GM21737 (cell line): ENCODE data around the gene NUP188.

Experiments
- ATAC-seq: cut with Tn5 transposase; IDR thresholded peaks from one replicate; pipeline ENCODE4 v1.9.1; 2021; ENCODE audit warnings: mild to moderate bottlenecking, moderate library complexity; ENCODE audit not compliant: unreplicated experiment

NUP188 gene

GRCh38 chr9:128916204-128916603 lies 31.3 kb upstream of the NUP188 start:
- ATAC-seq: no peak

DNA sequence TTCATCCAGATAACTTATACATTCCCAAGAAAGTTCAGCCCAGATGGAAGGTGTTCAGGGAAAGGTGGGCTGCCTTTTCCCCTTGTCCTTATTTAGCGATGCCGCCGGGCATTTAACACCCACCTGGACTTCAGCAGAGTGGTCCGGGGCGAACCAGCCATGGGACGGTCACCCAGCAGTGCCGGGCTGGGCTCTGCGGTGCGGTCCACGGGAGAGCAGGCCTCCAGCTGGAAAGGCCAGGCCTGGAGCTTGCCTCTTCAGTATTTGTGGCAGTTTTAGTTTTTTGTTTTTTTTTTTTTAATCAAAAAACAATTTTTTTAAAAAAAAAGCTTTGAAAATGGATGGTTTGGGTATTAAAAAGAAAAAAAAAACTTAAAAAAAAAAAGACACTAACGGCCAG lies 30.8 kb upstream of the NUP188 start:
- no peak for ATAC-seq

DNA sequence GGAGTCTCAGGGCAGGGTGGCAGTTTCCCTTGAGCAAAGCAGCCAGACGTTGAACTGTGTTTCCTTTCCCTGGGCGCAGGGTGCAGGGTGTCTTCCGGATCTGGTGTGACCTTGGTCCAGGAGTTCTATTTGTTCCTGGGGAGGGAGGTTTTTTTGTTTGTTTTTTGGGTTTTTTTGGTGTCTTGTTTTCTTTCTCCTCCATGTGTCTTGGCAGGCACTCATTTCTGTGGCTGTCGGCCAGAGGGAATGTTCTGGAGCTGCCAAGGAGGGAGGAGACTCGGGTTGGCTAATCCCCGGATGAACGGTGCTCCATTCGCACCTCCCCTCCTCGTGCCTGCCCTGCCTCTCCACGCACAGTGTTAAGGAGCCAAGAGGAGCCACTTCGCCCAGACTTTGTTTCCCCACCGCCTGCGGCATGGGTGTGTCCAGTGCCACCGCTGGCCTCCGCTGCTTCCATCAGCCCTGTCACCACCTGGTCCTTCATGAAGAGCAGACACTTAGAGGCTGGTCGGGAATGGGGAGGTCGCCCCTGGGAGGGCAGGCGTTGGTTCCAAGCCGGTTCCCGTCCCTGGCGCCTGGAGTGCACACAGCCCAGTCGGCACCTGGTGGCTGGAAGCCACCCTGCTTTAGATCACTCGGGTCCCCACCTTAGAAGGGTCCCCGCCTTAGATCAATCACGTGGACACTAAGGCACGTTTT lies 30.2 kb upstream of the NUP188 start:
- ATAC-seq: no peak

- no peak for ATAC-seq
These were observed 28.6 kb upstream of the NUP188 start for GRCh38 chr9:128918921-128919320.

GRCh38 chr9:128919402-128920089 lies 28.0 kb upstream of the NUP188 start:
- no peak for ATAC-seq

GRCh38 chr9:128920381-128921058 lies 27.0 kb upstream of the NUP188 start, which contains the start of gene PHYHD1:
PHYHD1 (plus strand) TSS chr9:128920982; CDS start chr9:128922324, 1,342 bp downstream.
- ATAC-seq: no peak

DNA sequence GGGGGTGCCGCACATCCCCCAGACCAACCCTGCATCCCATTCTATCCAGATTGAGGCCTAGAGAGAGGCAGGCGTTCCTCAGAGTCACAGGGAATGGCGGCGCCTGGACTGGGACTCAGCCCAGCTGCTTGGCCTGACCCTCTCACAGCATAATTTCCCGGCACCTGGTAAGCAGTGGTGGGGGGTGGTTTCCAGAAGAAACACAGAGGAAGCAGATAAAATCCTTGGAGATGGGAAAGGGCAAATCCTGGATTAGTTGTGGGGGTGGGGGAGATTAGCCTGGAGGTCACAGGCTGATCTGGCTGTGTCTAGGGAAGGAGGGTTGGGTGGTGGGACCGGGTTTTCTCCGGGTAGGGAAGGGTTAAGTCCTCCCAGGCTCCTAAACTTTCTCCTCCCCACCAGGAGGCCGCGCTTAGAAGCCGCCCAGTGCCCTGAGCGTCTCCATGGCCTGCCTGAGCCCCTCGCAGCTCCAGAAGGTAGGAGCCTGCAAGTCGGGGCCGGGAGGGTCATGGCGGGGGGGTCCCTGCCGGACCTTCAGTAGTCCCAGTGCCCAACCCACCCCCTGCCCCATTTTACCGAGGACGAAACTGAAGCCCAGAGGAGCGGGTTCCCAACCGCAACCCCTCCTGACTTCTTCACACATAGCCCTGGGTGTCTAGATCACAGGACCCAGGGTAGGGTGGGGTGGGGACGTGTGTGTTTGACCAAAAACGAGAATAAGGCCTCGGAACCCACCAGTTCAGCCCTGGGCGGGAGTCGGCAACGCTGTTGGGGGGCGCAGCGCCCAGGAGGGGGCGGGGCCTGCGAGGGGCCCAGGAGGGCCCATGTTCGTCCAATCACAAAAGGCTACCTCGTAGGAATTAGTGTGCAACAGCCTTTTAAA lies 25.4 kb upstream of the NUP188 start:
- no peak for ATAC-seq

GRCh38 chr9:128923493-128923883 lies 24.0 kb upstream of the NUP188 start:
- no peak for ATAC-seq

DNA sequence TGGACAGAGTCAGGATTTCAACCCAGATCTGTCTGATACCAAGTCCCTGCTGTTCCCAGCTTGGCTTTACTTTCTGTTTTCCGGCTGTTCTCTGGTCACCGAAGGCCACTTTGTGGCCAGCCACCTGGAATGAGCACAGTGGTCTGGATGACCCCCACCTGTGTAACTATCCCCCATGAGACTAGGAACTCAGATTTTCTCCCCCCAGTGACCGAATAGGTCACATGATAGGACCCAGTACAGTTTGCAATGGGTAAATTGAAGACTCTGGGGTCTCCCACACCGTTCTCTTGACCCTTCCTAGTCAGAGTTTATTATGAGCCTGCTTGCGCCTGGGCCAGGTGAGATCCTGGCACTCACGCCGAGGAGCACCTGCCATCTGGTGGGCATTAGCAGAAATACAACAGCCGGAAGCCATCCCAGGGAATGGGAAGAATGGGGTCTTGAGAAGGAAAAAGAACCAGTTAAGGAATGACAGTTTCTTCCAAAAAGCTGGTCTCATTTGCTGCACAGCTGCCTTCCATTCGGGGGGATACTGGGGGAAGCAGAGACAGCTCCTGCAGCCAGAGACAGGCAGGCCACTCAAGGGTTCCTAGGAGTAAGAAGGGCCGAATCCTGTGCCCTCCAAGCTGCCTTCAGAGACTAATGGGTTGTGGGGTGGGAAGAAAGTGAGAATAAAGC lies 19.6 kb upstream of the NUP188 start:
- no peak for ATAC-seq

DNA sequence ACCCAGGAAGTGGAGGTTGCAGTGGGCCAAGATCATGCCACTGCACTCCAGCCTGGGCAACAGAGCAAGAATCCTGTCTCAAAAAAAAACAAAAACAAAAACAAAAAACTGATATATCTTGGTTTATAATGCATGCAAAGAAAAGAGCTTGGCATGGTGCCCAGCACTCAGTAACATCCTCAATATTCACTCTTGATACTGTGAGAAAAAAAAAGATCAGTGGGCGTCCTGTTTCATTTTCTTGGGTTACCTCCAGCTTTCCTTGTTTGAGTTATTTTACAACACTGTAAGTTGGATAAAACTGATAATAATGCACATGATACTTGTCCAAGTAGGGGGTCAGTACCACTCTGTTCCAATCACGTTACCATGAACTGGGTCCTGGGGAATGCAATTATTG lies 18.9 kb upstream of the NUP188 start:
- no peak for ATAC-seq

DNA sequence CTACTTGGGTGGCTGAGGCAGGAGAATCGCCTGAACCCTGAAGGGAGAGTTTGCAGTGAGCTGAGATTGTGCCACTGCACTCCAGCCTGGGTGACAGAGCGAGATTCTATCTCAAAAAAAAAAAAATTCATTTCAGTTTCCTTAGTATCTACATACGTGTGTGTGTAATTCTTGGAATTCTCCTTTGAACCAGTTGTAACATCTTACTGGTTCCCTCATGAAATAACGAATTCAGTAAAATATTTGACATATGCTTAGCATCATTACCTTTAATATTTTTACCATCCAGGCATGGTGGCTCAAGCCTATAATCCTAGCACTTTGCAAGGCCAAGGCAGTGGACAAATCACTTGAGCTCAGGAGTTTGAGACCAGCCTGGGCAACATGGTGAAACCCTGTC lies 17.9 kb upstream of the NUP188 start:
- ATAC-seq: no peak

- no peak for ATAC-seq
These were observed 13.8 kb upstream of the NUP188 start for GRCh38 chr9:128933731-128934130.

DNA sequence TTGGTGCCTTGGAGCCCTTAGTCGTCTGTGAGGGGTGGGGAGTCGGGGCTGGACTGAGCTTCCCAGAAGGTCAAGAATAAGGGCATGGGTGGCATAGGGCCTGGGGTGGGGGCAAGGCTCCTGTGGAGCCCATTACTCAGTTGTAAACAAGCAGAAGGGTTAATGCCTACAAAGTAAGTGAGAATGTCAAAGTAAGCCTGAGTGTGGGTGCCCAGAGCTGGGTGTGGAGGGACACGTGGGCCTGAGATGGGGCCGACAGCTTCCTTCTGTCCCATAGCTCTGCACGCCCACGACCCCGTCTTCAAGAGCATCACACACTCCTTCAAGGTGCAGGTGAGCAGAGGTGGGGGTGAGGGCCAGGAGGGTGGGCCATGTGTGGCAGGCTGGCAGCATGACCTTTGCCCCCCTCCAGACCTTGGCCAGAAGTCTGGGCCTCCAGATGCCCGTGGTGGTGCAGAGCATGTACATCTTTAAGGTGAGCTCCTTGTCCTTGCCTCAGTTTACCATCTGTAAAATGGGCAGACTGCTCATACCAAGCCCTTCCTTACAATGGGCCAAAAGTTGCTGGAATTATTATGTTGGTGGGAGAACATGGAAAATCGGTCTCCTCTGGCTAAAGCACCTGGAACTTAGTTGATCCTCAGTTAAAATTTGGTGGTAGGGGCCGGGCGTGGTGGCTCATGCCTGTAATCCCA lies 11.2 kb upstream of the NUP188 start:
- ATAC-seq: no peak

DNA sequence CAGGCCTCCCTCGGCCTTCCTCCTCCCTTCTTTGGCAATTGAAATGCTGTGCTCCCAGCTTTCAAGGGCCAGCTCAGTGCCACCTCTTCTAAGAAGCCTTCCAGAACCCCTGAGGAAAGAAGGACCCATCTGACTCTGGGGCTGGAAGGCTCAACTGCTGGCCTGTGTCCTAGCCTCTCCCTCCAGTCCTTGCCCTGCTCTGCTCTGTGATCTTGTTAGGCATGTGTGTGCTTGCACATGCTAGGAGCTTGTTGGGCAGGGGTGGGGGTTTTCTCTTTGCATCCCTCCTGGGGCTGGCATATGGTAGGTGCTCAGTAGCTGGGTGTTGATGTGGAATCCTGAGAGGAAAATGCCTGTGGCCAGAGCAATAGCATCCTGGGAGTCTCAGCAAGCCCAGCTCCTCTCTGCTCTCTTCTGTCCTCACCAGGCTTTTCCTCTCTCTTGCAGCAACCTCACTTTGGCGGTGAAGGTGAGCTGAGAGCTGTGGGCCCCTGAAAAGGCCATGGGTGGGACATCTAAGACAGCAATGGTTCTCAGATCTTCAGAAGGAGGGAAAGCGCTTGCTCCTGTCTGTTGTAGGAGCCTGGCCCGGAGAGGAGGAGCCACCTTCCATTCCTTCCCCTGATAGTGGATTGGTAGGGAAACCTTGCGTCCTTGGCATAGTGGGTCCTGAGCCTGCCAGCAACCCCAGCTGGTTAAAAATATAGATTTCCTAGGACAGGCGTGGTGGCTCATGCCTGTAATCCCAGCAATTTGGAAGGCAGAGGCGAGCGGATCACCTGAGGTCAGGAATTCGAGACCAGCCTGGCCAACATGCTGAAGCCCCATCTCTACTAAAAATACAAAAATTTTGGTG lies 10.0 kb upstream of the NUP188 start:
- no peak for ATAC-seq

GRCh38 chr9:128940271-128940921 lies 7.1 kb upstream of the NUP188 start:
- ATAC-seq: no peak

- no peak for ATAC-seq
These were observed 6.3 kb upstream of the NUP188 start for GRCh38 chr9:128940946-128941755.

DNA sequence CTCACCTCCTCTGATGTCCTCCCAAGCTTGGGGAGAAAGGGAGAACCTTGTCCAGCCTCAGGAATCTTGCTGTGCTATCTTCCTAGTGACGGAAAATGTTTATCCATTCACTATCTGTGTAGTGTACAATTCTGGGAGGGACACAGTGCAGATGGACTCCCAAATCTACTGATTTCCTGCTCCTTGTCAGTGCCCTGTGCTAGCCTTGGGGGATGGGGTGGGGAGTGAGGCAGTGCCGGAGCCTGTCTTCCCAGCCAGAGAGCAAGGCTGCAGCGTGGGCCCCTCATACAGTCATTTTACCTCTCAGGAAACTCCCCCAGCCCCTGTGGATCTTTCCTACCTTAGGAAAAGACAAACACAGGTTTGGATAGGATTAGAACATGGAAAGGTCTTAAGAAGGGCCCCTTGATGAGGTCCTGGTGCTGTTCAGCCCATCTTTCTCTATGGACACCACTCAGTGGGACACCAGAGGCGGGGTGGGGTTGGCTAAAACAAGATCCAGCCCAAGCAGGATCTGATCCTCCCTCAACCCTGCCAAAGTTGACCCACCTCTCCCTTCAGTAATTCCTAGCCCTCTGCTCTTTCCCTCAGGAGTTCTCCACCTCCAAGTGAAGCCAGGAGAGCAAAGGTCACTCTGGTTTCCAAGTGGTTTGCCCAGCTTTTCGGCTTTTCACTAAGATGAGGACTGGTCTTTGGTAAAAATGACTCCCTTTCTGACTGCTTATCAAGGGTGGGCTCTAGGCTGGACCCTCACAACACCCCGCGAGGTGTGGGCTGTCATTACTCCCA lies 3.5 kb upstream of the NUP188 start:
- ATAC-seq: no peak
